Dedifferentiated amniotic fluid mesenchymal stem cell (primary cell): ENCODE data around the gene STK36.

ENCODE experiments used
- DNase-seq: peaks from one replicate; pipeline ENCODE4 v3.0.0-alpha.2; 2016; ENCODE audit errors: extremely low spot score

Gene STK36

GRCh38 chr2:218662827-218663226 lies 9.1 kb upstream of the STK36 start:
- DNase-seq, result no peak

GRCh38 chr2:218663901-218664300 lies 8.0 kb upstream of the STK36 start:
- DNase-seq, result no peak

- no peak for DNase-seq
These were observed 7.2 kb upstream of the STK36 start for GRCh38 chr2:218664653-218665052.

GRCh38 chr2:218671097-218671653 lies 711 bp upstream of the STK36 start:
- DNase-seq, result no peak

- DNase-seq, result no peak
These were observed 7.2 kb downstream of the STK36 start for GRCh38 chr2:218679119-218679518.

GRCh38 chr2:218680061-218680460 lies 8.2 kb downstream of the STK36 start:
- no peak for DNase-seq

- peak; percentile 82 for DNase-seq
These were observed 15.6 kb downstream of the STK36 start for GRCh38 chr2:218687400-218688060.

- peak; percentile 46 for DNase-seq
These were observed 19.3 kb downstream of the STK36 start for GRCh38 chr2:218691234-218691633.

GRCh38 chr2:218694405-218695145 lies 22.7 kb downstream of the STK36 start:
- DNase-seq, result no peak

GRCh38 chr2:218698885-218699284 lies 27.0 kb downstream of the STK36 start:
- no peak for DNase-seq

GRCh38 chr2:218701806-218702205 lies 29.9 kb downstream of the STK36 start:
- no peak for DNase-seq

- no peak for DNase-seq
These were observed 31.5 kb downstream of the STK36 start for GRCh38 chr2:218703341-218703740.

- no peak for DNase-seq
These were observed 36.2 kb downstream of the STK36 start for GRCh38 chr2:218708086-218708485.

GRCh38 chr2:218709908-218710307 lies 38.0 kb downstream of the STK36 start:
- no peak for DNase-seq

GRCh38 chr2:218710334-218710686 lies 38.4 kb downstream of the STK36 start:
- DNase-seq, result no peak

- DNase-seq, result peak; percentile 98
These were observed 39.0 kb downstream of the STK36 start, which contains the start of gene TTLL4 for GRCh38 chr2:218710687-218711549. TSS of gene TTLL4 (plus strand) at chr2:218710835. CDS start at chr2:218737677, 26,842 bp downstream.

- no peak for DNase-seq
These were observed 39.7 kb downstream of the STK36 start for GRCh38 chr2:218711550-218711929.

GRCh38 chr2:218713922-218714321 lies 42.0 kb downstream of the STK36 start:
- no peak for DNase-seq

- DNase-seq, result no peak
These were observed 44.2 kb downstream of the STK36 start for GRCh38 chr2:218716070-218716469.

GRCh38 chr2:218717262-218717661 lies 45.4 kb downstream of the STK36 start:
- no peak for DNase-seq

- DNase-seq, result no peak
These were observed 46.2 kb downstream of the STK36 start for GRCh38 chr2:218718058-218718457.

- no peak for DNase-seq
These were observed 47.6 kb downstream of the STK36 start for GRCh38 chr2:218719457-218719856.
